Stomach (tissue), 9 donors: ENCODE results near the gene PCED1B. TPM values are rescaled to one million over a fixed set of nuclear protein-coding genes. Genes with fewer than 3 reads are reported as not detected.

Experiments used
- DNase-seq, 2 donors: peaks; one replicate each; pipeline versions ENCODE4 v3.0.0 to v3.0.0-alpha.2; 2013 to 2019
- H3K27ac ChIP-seq, 5 donors: fragments of 200-600 bp in 4 of 5; sonication (generic) in 4 of 5; one replicate each; pipeline ENCODE4 v1.5.1; 2013 to 2019; ENCODE audit warnings: mild to moderate bottlenecking in 1 of 5, moderate library complexity in 1 of 5
- H3K27me3 ChIP-seq, 3 donors: fragments of 200-600 bp; sonication (generic); one replicate each; pipeline ENCODE4 v1.5.1; 2017 to 2019; ENCODE audit warnings: mixed run types in 1 of 3
- H3K36me3 ChIP-seq, 4 donors: fragments of 200-600 bp; sonication (generic); 1 replicate in 3 of 4; 2 replicates in 1 of 4; pipeline ENCODE4 v1.5.1; 2016 to 2019
- H3K4me1 ChIP-seq, 4 donors: fragments of 200-600 bp; sonication (generic); one replicate each; pipeline ENCODE4 v1.5.1; 2016 to 2019
- H3K4me3 ChIP-seq, 4 donors: fragments of 200-600 bp; sonication (generic) in 3 of 4; one replicate each; pipeline ENCODE4 v1.5.1; 2016 to 2019; ENCODE audit warnings: mild to moderate bottlenecking in 1 of 4
- H3K9me3 ChIP-seq, 4 donors: fragments of 200-600 bp; sonication (generic); one replicate each; pipeline ENCODE4 v1.5.1; 2016 to 2019
- EP300 ChIP-seq: sonication (generic); formaldehyde crosslinking; IDR thresholded peaks from one replicate; pipeline ENCODE4 v1.6.1; 2017; ENCODE audit warnings: antibody characterized with exemption
- POLR2A ChIP-seq, 4 donors: fragments of 450-650 bp; IDR thresholded peaks; one replicate each; pipeline ENCODE4 v1.6.1; 2016; ENCODE audit warnings: antibody characterized with exemption in 4 of 4, control low read depth in 2 of 4, mild to moderate bottlenecking in 1 of 4, moderate library complexity in 1 of 4
- POLR2AphosphoS5 ChIP-seq, 3 donors: sonication (generic); formaldehyde crosslinking; IDR thresholded peaks; one replicate each; pipeline ENCODE4 v1.6.1; 2016; ENCODE audit warnings: antibody characterized with exemption in 3 of 3
- WGBS, 5 donors: extraction: QIAGEN DNeasy Blood & Tissue Kit in 3 of 5; methylation state at CpG; one replicate each; pipeline versions ENCODE4 v1.1.5 to v1.1.7; 2013 to 2018; 5-methylcytosine and 5-hydroxymethylcytosine counted together
- intact Hi-C: fragments of 100-400 bp; cut with DNase I; formaldehyde crosslinking; loops from one replicate; pipeline ENCODE4 v1.15.1; 2023; ENCODE audit warnings: low total_unique reads
- polyA plus RNA-seq, 3 donors: library from polyadenylated mRNA; stranded (reverse); fragments of 200-250 nt; gene quantifications; one replicate each; pipeline ENCODE4 v1.2.3, GENCODE V29; 2013
- total RNA-seq, 5 donors: library from RNA; depleted of rRNA; stranded (reverse); fragments of >200 nt; gene quantifications; one replicate each; pipeline versions ENCODE4 v1.1.0 to v1.2.3, GENCODE V29; 2014 to 2016
- TF ChIP-seq, protein P1 (sequence below), 7 experiments: fragments of 450-650 bp in 4 of 7; fragments of 200-600 bp in 3 of 7; sonication (generic) in 3 of 7; IDR thresholded peaks; one replicate each; pipeline ENCODE4 v1.5.1; 2016 to 2019; ENCODE audit warnings: antibody characterized with exemption in 7 of 7, control low read depth in 2 of 7, mild to moderate bottlenecking in 1 of 7
- donor health status: healthy with polysubstance abuse.
- donor health status: Bipolar disorder and iron deficiency.
- donor health status: healthy.

Gene PCED1B
- total and polyA plus RNA-seq, 8 donors, result 0.73 to 7.6 (median 2.4) TPM; not detected in 1

DNA sequence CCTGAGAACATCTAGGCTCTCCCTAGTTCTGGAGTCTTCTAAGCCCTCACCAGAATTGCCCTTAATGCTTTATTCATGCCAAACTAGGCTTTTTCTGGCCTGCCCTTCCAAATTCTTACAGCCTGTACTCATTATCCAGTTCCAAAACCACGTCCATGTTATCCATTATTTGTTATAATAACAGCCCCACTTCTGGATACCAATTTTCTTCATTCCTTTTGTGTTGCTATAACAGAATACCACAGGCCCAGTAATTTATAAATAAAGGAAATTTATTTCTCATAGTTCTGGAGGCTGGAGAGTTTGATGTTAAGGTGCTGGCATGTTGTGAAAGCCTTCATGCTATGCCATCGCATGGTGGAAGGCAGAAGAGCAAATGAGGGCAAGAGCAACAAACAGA lies 68.3 kb downstream of the PCED1B start:
- Histone ChIP-seq H3K4me1 (no peaks in the 10 kb centered on the region), H3K9me3 (no peaks in the 10 kb centered on the region), H3K27ac (no peak overlapping the region), H3K36me3 (no peaks in the 10 kb centered on the region), H3K4me3 (no peak overlapping the region), H3K27me3 (no peaks in the 10 kb centered on the region)
- intact Hi-C loops, result no loop called here
- 79 to 87% (median 84%) methylated on average over 2 of the region's 2 CpGs for WGBS, 5 donors
- no peak for DNase-seq
- no peak for TF ChIP-seq POLR2A (IDR thresholded peaks at IDR 0.05)
- no peak for TF ChIP-seq POLR2AphosphoS5 (IDR thresholded peaks at IDR 0.05)
- TF ChIP-seq, protein P1, sequence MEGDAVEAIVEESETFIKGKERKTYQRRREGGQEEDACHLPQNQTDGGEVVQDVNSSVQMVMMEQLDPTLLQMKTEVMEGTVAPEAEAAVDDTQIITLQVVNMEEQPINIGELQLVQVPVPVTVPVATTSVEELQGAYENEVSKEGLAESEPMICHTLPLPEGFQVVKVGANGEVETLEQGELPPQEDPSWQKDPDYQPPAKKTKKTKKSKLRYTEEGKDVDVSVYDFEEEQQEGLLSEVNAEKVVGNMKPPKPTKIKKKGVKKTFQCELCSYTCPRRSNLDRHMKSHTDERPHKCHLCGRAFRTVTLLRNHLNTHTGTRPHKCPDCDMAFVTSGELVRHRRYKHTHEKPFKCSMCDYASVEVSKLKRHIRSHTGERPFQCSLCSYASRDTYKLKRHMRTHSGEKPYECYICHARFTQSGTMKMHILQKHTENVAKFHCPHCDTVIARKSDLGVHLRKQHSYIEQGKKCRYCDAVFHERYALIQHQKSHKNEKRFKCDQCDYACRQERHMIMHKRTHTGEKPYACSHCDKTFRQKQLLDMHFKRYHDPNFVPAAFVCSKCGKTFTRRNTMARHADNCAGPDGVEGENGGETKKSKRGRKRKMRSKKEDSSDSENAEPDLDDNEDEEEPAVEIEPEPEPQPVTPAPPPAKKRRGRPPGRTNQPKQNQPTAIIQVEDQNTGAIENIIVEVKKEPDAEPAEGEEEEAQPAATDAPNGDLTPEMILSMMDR (IDR thresholded peaks at IDR 0.05), result no peak
- TF ChIP-seq EP300, result no peak

DNA sequence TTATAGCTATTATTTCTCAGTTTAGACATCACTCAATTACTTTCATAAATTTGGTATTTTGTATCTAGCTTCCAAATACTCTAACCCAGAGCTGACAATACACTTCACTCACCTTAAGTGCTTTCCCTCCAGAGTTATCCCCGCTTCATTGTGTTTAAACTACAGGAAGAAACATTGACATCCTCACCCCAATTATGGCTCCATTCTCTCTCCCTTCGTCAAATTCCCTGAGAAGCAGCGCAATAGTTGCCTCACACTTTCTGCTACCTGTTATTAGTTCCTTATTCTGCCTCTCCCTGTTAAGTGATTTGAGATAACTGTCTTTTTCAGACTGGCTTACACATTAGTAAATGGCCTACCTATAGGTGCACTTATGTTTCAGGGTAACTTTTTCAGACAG lies 69.7 kb downstream of the PCED1B start:
- intact Hi-C loops, result no loop called here
- H3K27ac ChIP-seq, result no peak overlapping the region
- H3K4me3 ChIP-seq, result no peak overlapping the region
- H3K36me3 ChIP-seq, result no peaks in the 10 kb centered on the region
- no peak for DNase-seq
- 55 to 88% (median 73%) methylated on average over 3 of the region's 3 CpGs for WGBS, 5 donors
- no peaks in the 10 kb centered on the region for H3K4me1 ChIP-seq
- H3K9me3 ChIP-seq, result no peaks in the 10 kb centered on the region
- TF ChIP-seq POLR2A (IDR thresholded peaks at IDR 0.05) (no peak), POLR2AphosphoS5 (IDR thresholded peaks at IDR 0.05) (no peak), EP300 (no peak)
- TF ChIP-seq, protein P1 (IDR thresholded peaks at IDR 0.05), result no peak
- H3K27me3 ChIP-seq, result no peaks in the 10 kb centered on the region

DNA sequence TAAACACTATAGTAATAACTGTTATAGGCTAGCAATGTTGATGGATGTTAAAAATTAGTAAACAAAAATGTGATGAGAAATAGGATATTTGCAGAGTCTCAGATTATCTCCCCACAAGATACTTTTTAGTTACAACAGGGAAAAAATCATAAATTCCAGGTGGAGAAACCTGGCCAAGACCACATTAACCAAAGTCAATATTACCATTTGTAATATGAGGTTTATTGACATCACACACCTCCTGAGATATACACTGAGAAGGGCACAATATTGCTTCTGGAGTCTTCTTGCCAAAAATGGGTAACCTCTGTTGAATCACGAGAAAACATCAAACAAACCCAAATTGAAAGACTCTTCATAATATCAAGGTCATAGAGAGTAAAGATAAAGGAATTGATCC lies 72.7 kb downstream of the PCED1B start:
- Histone ChIP-seq H3K27ac (no peak overlapping the region), H3K4me1 (peaks cover 5 to 13% (median 10%) of the 10 kb centered on the region in 4 donors), H3K9me3 (no peaks in the 10 kb centered on the region), H3K4me3 (no peak overlapping the region), H3K27me3 (no peaks in the 10 kb centered on the region), H3K36me3 (no peaks in the 10 kb centered on the region)
- TF ChIP-seq, protein P1 (IDR thresholded peaks at IDR 0.05), result no peak
- TF ChIP-seq POLR2AphosphoS5 (IDR thresholded peaks at IDR 0.05) (no peak), POLR2A (IDR thresholded peaks at IDR 0.05) (no peak), EP300 (no peak)
- intact Hi-C loops, result no loop called here
- 59 to 81% (median 74%) methylated on average over 1 of the region's 1 CpG for WGBS, 5 donors
- no peak for DNase-seq

DNA sequence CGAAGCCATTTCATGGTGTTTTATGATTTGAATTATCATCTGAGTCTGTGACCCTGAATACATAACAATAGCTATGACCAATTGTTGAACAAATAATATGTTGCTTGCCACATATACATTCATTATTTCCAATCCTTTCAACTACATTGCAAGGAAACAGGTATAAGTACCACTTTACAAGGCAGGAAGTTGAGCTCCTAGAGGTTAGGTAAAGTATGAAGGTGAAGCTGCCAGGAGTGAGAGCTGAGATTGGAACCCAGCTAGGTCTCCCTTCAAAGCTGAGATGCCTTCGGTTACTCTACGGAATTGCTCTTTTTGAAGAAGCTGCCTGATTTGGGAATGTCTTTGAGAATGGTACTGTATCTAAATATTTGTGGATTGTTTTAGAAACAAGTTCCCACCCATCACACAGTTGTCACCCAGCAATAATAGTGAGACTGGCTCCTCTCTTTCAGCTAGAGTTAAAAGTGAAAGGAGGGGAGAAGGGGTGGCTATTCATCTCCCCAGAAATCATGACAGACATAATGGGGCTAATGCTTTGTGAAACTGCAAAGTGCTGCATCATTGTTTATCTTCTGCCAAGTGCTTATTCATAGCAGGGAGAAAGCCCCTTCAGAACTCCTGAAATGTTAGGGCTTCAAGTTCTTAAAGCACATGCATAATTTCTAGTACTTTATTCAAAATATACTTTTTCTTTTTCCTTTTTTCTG lies 76.2 kb downstream of the PCED1B start:
- no peak for TF ChIP-seq POLR2A (IDR thresholded peaks at IDR 0.05)
- TF ChIP-seq EP300, result no peak
- no peak for TF ChIP-seq POLR2AphosphoS5 (IDR thresholded peaks at IDR 0.05)
- TF ChIP-seq, protein P1 (IDR thresholded peaks at IDR 0.05), result no peak
- no peaks in the 10 kb centered on the region for H3K27me3 ChIP-seq
- DNase-seq, result peak in 1 of 2 donors; percentile 28
- 65 to 86% (median 79%) methylated on average over 3 of the region's 3 CpGs for WGBS, 5 donors
- H3K27ac ChIP-seq, result no peak overlapping the region
- peaks cover 5 to 13% (median 10%) of the 10 kb centered on the region in 4 donors for H3K4me1 ChIP-seq
- H3K36me3 ChIP-seq, result no peaks in the 10 kb centered on the region
- H3K9me3 ChIP-seq, result no peaks in the 10 kb centered on the region
- no peak overlapping the region for H3K4me3 ChIP-seq
- intact Hi-C loops, result no loop called here
